GM12875 (cell line): ENCODE measurements around the gene PNN.
"Not testable (repeated sequence)": the region's sequence is repeated elsewhere in the genome, so short reads cannot be mapped to it uniquely, and the experiment has no call there.

Source experiments
- H3K4me3 ChIP-seq: one replicate; pipeline ENCODE4 v1.5.1; 2011; ENCODE audit warnings: low read depth, low read length, control low read depth
- CTCF ChIP-seq: IDR thresholded peaks from 2 replicates; pipeline ENCODE4 v1.5.1; 2011; ENCODE audit warnings: low read depth, mild to moderate bottlenecking, control low read depth, inconsistent platforms, low read length, moderate library complexity, borderline replicate concordance; ENCODE audit not compliant: insufficient read depth

Gene PNN

GRCh38 chr14:39219075-39219499 lies 44.0 kb downstream of the PNN start:
- no peak for TF ChIP-seq CTCF
- H3K4me3 ChIP-seq = no peak overlapping the region

- not testable (repeated sequence) for H3K4me3 ChIP-seq
Measured at GRCh38 chr14:39220473-39220872, 45.4 kb downstream of the PNN start.

GRCh38 chr14:39228044-39228443 lies 53.0 kb downstream of the PNN start:
- no peak for TF ChIP-seq CTCF
- no peak overlapping the region for H3K4me3 ChIP-seq

- TF ChIP-seq CTCF = no peak
- H3K4me3 ChIP-seq = no peak overlapping the region
Measured at GRCh38 chr14:39228509-39229221, 53.6 kb downstream of the PNN start.

- H3K4me3 ChIP-seq = no peak overlapping the region
- TF ChIP-seq CTCF = no peak
Measured at GRCh38 chr14:39229222-39229543, 54.1 kb downstream of the PNN start.

- no peak overlapping the region for H3K4me3 ChIP-seq
Measured at GRCh38 chr14:39229601-39230110, 54.6 kb downstream of the PNN start.

GRCh38 chr14:39230416-39231035 lies 55.5 kb downstream of the PNN start:
- H3K4me3 ChIP-seq = no peak overlapping the region
- no peak for TF ChIP-seq CTCF

More at GRCh38 chr14:39229601-39230110, 54.6 kb downstream of the PNN start:
- TF ChIP-seq CTCF = no peak

- H3K4me3 ChIP-seq = not testable (repeated sequence)
Measured at GRCh38 chr14:39231751-39232553, 56.9 kb downstream of the PNN start.
